Upper lobe of left lung (tissue), 4 donors: ENCODE data around the gene ARAP2.

Source experiments
- POLR2A ChIP-seq, 4 donors: fragments of 450-650 bp; IDR thresholded peaks; one replicate each; pipeline ENCODE4 v1.5.1; 2016 to 2017; ENCODE audit warnings: antibody characterized with exemption in 4 of 4, mild to moderate bottlenecking in 2 of 4
- TF ChIP-seq, protein P1 (sequence below), 6 experiments: fragments of 450-650 bp in 4 of 6; fragments of 200-600 bp in 2 of 6; sonication (generic) in 2 of 6; IDR thresholded peaks; one replicate each; pipeline ENCODE4 v1.5.1; 2016 to 2019; ENCODE audit warnings: antibody characterized with exemption in 6 of 6

DNA sequence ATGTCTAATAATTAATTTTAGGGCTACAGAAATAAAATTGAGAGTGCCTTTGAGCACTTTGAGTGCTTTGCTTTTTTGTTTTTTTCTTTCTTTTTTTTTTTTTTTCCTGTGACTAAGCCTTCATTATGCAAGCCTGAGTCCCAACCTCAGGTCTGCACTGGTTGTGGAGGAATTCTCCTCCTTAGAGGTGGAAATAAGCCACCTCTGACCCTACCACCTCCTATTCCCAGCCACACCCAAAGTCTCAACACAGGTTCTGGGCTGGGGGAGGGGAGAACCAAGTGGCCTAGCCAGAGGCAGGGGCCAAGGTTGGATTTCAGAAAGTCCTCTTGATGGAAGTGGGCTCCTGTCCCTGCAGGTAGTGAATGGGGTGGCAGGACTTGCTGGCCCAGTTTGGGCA is 180.2 kb downstream of the ARAP2 start:
- TF ChIP-seq, protein P1, sequence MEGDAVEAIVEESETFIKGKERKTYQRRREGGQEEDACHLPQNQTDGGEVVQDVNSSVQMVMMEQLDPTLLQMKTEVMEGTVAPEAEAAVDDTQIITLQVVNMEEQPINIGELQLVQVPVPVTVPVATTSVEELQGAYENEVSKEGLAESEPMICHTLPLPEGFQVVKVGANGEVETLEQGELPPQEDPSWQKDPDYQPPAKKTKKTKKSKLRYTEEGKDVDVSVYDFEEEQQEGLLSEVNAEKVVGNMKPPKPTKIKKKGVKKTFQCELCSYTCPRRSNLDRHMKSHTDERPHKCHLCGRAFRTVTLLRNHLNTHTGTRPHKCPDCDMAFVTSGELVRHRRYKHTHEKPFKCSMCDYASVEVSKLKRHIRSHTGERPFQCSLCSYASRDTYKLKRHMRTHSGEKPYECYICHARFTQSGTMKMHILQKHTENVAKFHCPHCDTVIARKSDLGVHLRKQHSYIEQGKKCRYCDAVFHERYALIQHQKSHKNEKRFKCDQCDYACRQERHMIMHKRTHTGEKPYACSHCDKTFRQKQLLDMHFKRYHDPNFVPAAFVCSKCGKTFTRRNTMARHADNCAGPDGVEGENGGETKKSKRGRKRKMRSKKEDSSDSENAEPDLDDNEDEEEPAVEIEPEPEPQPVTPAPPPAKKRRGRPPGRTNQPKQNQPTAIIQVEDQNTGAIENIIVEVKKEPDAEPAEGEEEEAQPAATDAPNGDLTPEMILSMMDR (IDR thresholded peaks at IDR 0.05): no peak
- TF ChIP-seq POLR2A (IDR thresholded peaks at IDR 0.05): no peak
